ENCODE results near the gene GORASP1. TPM values are rescaled to one million over a fixed set of nuclear protein-coding genes. Genes with fewer than 3 reads are reported as not detected.

The GORASP1 gene
- total RNA-seq, 1 experiment from 2014 or later = 39.7 TPM

GRCh38 chr3:39098473-39099000, 8.9 kb downstream of the GORASP1 start:
- DNase-seq (ENCODE audit: low read depth in 1 of 2, low spot score in 2 of 2) = no peak
- Histone ChIP-seq H3K4me1 (replicated peaks) (no peaks in the 10 kb centered on the region), H3K27me3 (replicated peaks) (no peaks in the 10 kb centered on the region), H3K4me3 (no peak overlapping the region), H3K27ac (no peak overlapping the region), H3K9me3 (replicated peaks) (no peaks in the 10 kb centered on the region), H3K36me3 (peaks cover 72% of the 10 kb centered on the region)

- no peak overlapping the region for H3K27ac ChIP-seq
- H3K9me3 ChIP-seq (replicated peaks) = no peaks in the 10 kb centered on the region
- no peaks in the 10 kb centered on the region for H3K4me1 ChIP-seq (replicated peaks)
- peaks cover 72% of the 10 kb centered on the region for H3K36me3 ChIP-seq
- H3K27me3 ChIP-seq (replicated peaks) = no peaks in the 10 kb centered on the region
- no peak for DNase-seq (ENCODE audit: low read depth in 1 of 2, low spot score in 2 of 2)
- H3K4me3 ChIP-seq = no peak overlapping the region
These were observed 9.5 kb downstream of the GORASP1 start for GRCh38 chr3:39097716-39098472.

GRCh38 chr3:39096775-39097174, 10.7 kb downstream of the GORASP1 start:
- DNase-seq (ENCODE audit: low read depth in 1 of 2, low spot score in 2 of 2) = no peak
- Histone ChIP-seq H3K4me3 (no peak overlapping the region), H3K9me3 (replicated peaks) (no peaks in the 10 kb centered on the region), H3K4me1 (replicated peaks) (no peaks in the 10 kb centered on the region), H3K27me3 (replicated peaks) (no peaks in the 10 kb centered on the region), H3K36me3 (peaks cover 69% of the 10 kb centered on the region), H3K27ac (no peak overlapping the region)

- Histone ChIP-seq H3K36me3 (peaks cover 68% of the 10 kb centered on the region), H3K27me3 (replicated peaks) (no peaks in the 10 kb centered on the region), H3K4me1 (replicated peaks) (no peaks in the 10 kb centered on the region), H3K9me3 (replicated peaks) (no peaks in the 10 kb centered on the region), H3K27ac (no peak overlapping the region), H3K4me3 (no peak overlapping the region)
- DNase-seq (ENCODE audit: low read depth in 1 of 2, low spot score in 2 of 2) = no peak
These were observed 11.6 kb downstream of the GORASP1 start for GRCh38 chr3:39095778-39096177.

GRCh38 chr3:39094851-39095677, 12.4 kb downstream of the GORASP1 start:
- Histone ChIP-seq H3K27ac (no peak overlapping the region), H3K4me3 (no peak overlapping the region), H3K9me3 (replicated peaks) (no peaks in the 10 kb centered on the region), H3K27me3 (replicated peaks) (no peaks in the 10 kb centered on the region), H3K36me3 (peaks cover 64% of the 10 kb centered on the region), H3K4me1 (replicated peaks) (no peaks in the 10 kb centered on the region)
- no peak for DNase-seq (ENCODE audit: low read depth in 1 of 2, low spot score in 2 of 2)

- DNase-seq (ENCODE audit: low read depth in 1 of 2, low spot score in 2 of 2) = no peak
- H3K27ac ChIP-seq = no peak overlapping the region
- no peaks in the 10 kb centered on the region for H3K9me3 ChIP-seq (replicated peaks)
- H3K27me3 ChIP-seq (replicated peaks) = no peaks in the 10 kb centered on the region
- H3K4me1 ChIP-seq (replicated peaks) = no peaks in the 10 kb centered on the region
- H3K36me3 ChIP-seq = peaks cover 39% of the 10 kb centered on the region
- no peak overlapping the region for H3K4me3 ChIP-seq
These were observed 16.5 kb downstream of the GORASP1 start for GRCh38 chr3:39090922-39091321.

- Histone ChIP-seq H3K27ac (no peak overlapping the region), H3K4me1 (replicated peaks) (no peaks in the 10 kb centered on the region)
- no peak for DNase-seq (ENCODE audit: low read depth in 1 of 2, low spot score in 2 of 2)
These were observed 18.5 kb downstream of the GORASP1 start for GRCh38 chr3:39088889-39089288.

GRCh38 chr3:39088456-39088855, 19.0 kb downstream of the GORASP1 start:
- H3K27ac ChIP-seq = no peak overlapping the region
- DNase-seq (ENCODE audit: low read depth in 1 of 2, low spot score in 2 of 2) = no peak
- H3K36me3 ChIP-seq = peaks cover 21% of the 10 kb centered on the region
- H3K4me3 ChIP-seq = no peak overlapping the region
- no peaks in the 10 kb centered on the region for H3K27me3 ChIP-seq (replicated peaks)
- no peaks in the 10 kb centered on the region for H3K4me1 ChIP-seq (replicated peaks)
- no peaks in the 10 kb centered on the region for H3K9me3 ChIP-seq (replicated peaks)

More at GRCh38 chr3:39088889-39089288, 18.5 kb downstream of the GORASP1 start:
- H3K27me3 ChIP-seq (replicated peaks) = no peaks in the 10 kb centered on the region
- no peak overlapping the region for H3K4me3 ChIP-seq
- no peaks in the 10 kb centered on the region for H3K9me3 ChIP-seq (replicated peaks)
- peaks cover 23% of the 10 kb centered on the region for H3K36me3 ChIP-seq

GRCh38 chr3:39086144-39086543, 21.3 kb downstream of the GORASP1 start:
- Histone ChIP-seq H3K9me3 (replicated peaks) (no peaks in the 10 kb centered on the region), H3K4me3 (no peak overlapping the region), H3K27me3 (replicated peaks) (no peaks in the 10 kb centered on the region), H3K36me3 (peaks cover 21% of the 10 kb centered on the region), H3K4me1 (replicated peaks) (no peaks in the 10 kb centered on the region), H3K27ac (no peak overlapping the region)
- DNase-seq (ENCODE audit: low read depth in 1 of 2, low spot score in 2 of 2) = no peak

- no peaks in the 10 kb centered on the region for H3K4me1 ChIP-seq (replicated peaks)
- no peaks in the 10 kb centered on the region for H3K27me3 ChIP-seq (replicated peaks)
- H3K27ac ChIP-seq = no peak overlapping the region
- DNase-seq (ENCODE audit: low read depth in 1 of 2, low spot score in 2 of 2) = no peak
- H3K9me3 ChIP-seq (replicated peaks) = no peaks in the 10 kb centered on the region
- no peak overlapping the region for H3K4me3 ChIP-seq
- peaks cover 21% of the 10 kb centered on the region for H3K36me3 ChIP-seq
These were observed 24.6 kb downstream of the GORASP1 start for GRCh38 chr3:39082666-39083313.

- no peaks in the 10 kb centered on the region for H3K9me3 ChIP-seq (replicated peaks)
- no peak overlapping the region for H3K27ac ChIP-seq
- peaks cover 18% of the 10 kb centered on the region for H3K36me3 ChIP-seq
- H3K4me1 ChIP-seq (replicated peaks) = no peaks in the 10 kb centered on the region
- H3K4me3 ChIP-seq = no peak overlapping the region
- no peaks in the 10 kb centered on the region for H3K27me3 ChIP-seq (replicated peaks)
- DNase-seq (ENCODE audit: low read depth in 1 of 2, low spot score in 2 of 2) = no peak
These were observed 27.4 kb downstream of the GORASP1 start for GRCh38 chr3:39080026-39080425.

GRCh38 chr3:39079530-39079929, 27.9 kb downstream of the GORASP1 start:
- H3K4me1 ChIP-seq (replicated peaks) = no peaks in the 10 kb centered on the region
- no peak overlapping the region for H3K27ac ChIP-seq
- no peaks in the 10 kb centered on the region for H3K27me3 ChIP-seq (replicated peaks)
- no peak for DNase-seq (ENCODE audit: low read depth in 1 of 2, low spot score in 2 of 2)
- H3K4me3 ChIP-seq = no peak overlapping the region
- H3K36me3 ChIP-seq = peaks cover 19% of the 10 kb centered on the region
- H3K9me3 ChIP-seq (replicated peaks) = no peaks in the 10 kb centered on the region

GRCh38 chr3:39075910-39076309, 31.5 kb downstream of the GORASP1 start:
- Histone ChIP-seq H3K9me3 (replicated peaks) (no peaks in the 10 kb centered on the region), H3K27ac (no peak overlapping the region), H3K4me3 (no peak overlapping the region), H3K27me3 (replicated peaks) (no peaks in the 10 kb centered on the region), H3K4me1 (replicated peaks) (no peaks in the 10 kb centered on the region), H3K36me3 (peaks cover 17% of the 10 kb centered on the region)
- DNase-seq (ENCODE audit: low read depth in 1 of 2, low spot score in 2 of 2) = no peak

Measured in SJSA1 (cell line).